SHP77 (cell line): Measurements from ENCODE around the gene P3H2.

Source experiments
- DNase-seq, 2 experiments: peaks; one replicate each; lab custom pipeline; 2025; lab: John Stamatoyannopoulos, UW

Gene P3H2

GRCh38 chr3:190053919-190054672 lies 66.6 kb downstream of the P3H2 start:
- DNase-seq: no peak

- DNase-seq: no peak
These were observed 69.1 kb downstream of the P3H2 start for GRCh38 chr3:190051641-190052040.

GRCh38 chr3:190048932-190049441 lies 71.7 kb downstream of the P3H2 start:
- DNase-seq: no peak

- DNase-seq: no peak
These were observed 75.7 kb downstream of the P3H2 start for GRCh38 chr3:190044974-190045373.

- no peak for DNase-seq
These were observed 76.6 kb downstream of the P3H2 start for GRCh38 chr3:190044142-190044541.

- no peak for DNase-seq
These were observed 77.0 kb downstream of the P3H2 start for GRCh38 chr3:190043741-190044140.

- no peak for DNase-seq
These were observed 78.1 kb downstream of the P3H2 start for GRCh38 chr3:190042558-190042957.

- no peak for DNase-seq
These were observed 79.2 kb downstream of the P3H2 start for GRCh38 chr3:190041333-190042041.

- DNase-seq: no peak
These were observed 80.6 kb downstream of the P3H2 start for GRCh38 chr3:190040145-190040544.

- DNase-seq: no peak
These were observed 82.4 kb downstream of the P3H2 start for GRCh38 chr3:190038050-190038933.

GRCh38 chr3:190036631-190037030 lies 84.1 kb downstream of the P3H2 start:
- DNase-seq: no peak

- DNase-seq: no peak
These were observed 86.3 kb downstream of the P3H2 start for GRCh38 chr3:190034446-190034845.

- DNase-seq: no peak
These were observed 87.8 kb downstream of the P3H2 start for GRCh38 chr3:190032923-190033322.

- DNase-seq: no peak
These were observed 88.6 kb downstream of the P3H2 start for GRCh38 chr3:190031887-190032752.

GRCh38 chr3:190027116-190027515 lies 93.6 kb downstream of the P3H2 start:
- DNase-seq: no peak

GRCh38 chr3:190026154-190026553 lies 94.5 kb downstream of the P3H2 start:
- no peak for DNase-seq

- no peak for DNase-seq
These were observed 95.8 kb downstream of the P3H2 start for GRCh38 chr3:190024912-190025311.

- DNase-seq: no peak
These were observed 100.9 kb downstream of the P3H2 start for GRCh38 chr3:190019844-190020243.

- DNase-seq: no peak
These were observed 101.7 kb downstream of the P3H2 start for GRCh38 chr3:190019006-190019405.

GRCh38 chr3:190018460-190018859 lies 102.2 kb downstream of the P3H2 start:
- no peak for DNase-seq

GRCh38 chr3:190017521-190018288 lies 103.0 kb downstream of the P3H2 start:
- no peak for DNase-seq
